DOHH2 (cell line): Measurements from ENCODE around the gene CHMP2B.

Experiments
- EZH2phosphoT487 ChIP-seq: fragments of 200-600 bp; sonication (generic); IDR thresholded peaks from 2 replicates; pipeline ENCODE4 v1.6.1; 2017; ENCODE audit warnings: borderline replicate concordance, mild to moderate bottlenecking, antibody characterized with exemption, low read length, moderate library complexity, mixed read lengths
- TF ChIP-seq, protein P1 (sequence below): fragments of 200-600 bp; sonication (generic); IDR thresholded peaks from one replicate; pipeline ENCODE4 v1.5.1; 2014; ENCODE audit warnings: antibody characterized with exemption, mild to moderate bottlenecking, low read depth, low read length; ENCODE audit not compliant: poor library complexity, severe bottlenecking

DNA sequence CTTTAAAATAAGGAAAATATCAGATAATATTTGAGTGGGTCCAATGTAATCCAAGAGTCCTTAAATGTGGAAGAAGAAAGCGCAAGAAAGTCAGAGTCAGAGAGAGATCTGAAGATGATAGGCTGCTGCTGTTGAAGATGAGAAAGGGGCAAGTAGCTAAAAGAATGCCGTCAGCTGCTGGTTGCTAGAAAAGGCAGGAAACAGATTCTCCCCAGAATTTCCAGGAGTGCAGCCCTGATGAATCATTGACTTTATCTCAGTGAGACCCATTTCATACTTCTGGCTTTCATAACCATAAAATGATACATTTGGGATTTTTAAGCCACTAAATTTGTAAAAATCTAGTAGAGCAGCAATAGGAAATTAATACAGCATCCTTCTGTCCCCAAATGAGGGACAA lies 7.5 kb upstream of the CHMP2B start:
- TF ChIP-seq, protein P1, sequence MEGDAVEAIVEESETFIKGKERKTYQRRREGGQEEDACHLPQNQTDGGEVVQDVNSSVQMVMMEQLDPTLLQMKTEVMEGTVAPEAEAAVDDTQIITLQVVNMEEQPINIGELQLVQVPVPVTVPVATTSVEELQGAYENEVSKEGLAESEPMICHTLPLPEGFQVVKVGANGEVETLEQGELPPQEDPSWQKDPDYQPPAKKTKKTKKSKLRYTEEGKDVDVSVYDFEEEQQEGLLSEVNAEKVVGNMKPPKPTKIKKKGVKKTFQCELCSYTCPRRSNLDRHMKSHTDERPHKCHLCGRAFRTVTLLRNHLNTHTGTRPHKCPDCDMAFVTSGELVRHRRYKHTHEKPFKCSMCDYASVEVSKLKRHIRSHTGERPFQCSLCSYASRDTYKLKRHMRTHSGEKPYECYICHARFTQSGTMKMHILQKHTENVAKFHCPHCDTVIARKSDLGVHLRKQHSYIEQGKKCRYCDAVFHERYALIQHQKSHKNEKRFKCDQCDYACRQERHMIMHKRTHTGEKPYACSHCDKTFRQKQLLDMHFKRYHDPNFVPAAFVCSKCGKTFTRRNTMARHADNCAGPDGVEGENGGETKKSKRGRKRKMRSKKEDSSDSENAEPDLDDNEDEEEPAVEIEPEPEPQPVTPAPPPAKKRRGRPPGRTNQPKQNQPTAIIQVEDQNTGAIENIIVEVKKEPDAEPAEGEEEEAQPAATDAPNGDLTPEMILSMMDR: no peak
- no peak for TF ChIP-seq EZH2phosphoT487
